ENCODE results near the gene PXDN.
"Not testable (repeated sequence)": the region's sequence is repeated elsewhere in the genome, so short reads cannot be mapped to it uniquely, and the experiment has no call there.

Gene PXDN

DNA sequence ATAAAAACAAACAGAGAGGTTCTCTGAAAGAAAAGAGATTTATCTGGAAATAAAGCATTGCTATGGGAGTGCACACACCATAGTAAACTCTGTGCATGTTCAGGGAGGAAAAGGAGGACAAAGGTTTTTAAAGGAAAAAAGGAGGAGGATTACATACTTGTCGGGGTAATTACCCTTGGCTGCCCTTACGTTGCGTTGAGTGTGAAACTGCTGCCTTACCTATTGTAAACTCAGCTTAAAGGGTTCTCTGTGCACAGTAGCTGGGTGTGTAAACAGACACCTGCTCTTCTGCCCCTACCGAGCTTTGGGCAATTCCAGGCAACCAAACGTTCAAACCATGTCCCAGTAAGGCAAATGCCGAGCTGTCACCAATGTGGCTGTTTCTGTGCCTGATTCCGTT, 29.6 kb upstream of the PXDN start:
- no peak for DNase-seq

DNA sequence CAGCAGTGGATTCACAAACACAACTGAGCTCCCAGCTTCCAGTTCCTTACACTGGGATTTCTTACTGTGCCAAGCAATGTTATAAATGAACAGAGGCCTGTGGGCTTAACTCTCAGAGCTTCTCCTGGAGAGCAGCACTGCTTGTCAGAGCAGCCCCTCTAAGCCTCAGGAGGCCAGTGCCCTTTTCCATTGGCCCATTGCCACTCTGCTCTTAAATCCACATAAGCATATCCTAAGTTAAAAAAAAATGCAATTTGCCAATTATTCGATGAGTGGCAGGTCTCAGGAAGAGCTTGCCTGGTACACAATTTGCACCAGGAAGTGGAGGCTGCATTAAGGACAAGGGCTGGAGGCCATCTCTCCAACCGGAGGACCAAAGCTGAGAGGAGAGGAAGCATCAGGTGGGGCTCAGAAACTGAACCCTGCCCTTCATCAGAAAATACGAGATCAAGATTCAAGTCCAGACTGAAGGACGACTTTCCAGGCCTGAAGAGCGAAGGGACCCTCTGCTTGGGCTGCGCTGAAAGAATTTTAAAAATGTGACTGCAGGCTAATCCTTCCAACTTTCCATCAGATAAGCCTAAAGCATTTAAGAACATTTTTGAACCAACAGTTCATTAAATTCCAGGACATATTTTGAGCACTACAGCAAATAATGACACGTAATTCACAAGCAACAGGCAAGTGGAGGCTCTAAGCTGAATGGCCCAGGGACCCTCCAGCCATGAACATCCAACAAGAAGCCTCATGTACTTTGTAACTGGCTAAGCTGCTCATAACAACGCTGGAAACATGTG, 28.4 kb upstream of the PXDN start:
- no peak for DNase-seq

DNA sequence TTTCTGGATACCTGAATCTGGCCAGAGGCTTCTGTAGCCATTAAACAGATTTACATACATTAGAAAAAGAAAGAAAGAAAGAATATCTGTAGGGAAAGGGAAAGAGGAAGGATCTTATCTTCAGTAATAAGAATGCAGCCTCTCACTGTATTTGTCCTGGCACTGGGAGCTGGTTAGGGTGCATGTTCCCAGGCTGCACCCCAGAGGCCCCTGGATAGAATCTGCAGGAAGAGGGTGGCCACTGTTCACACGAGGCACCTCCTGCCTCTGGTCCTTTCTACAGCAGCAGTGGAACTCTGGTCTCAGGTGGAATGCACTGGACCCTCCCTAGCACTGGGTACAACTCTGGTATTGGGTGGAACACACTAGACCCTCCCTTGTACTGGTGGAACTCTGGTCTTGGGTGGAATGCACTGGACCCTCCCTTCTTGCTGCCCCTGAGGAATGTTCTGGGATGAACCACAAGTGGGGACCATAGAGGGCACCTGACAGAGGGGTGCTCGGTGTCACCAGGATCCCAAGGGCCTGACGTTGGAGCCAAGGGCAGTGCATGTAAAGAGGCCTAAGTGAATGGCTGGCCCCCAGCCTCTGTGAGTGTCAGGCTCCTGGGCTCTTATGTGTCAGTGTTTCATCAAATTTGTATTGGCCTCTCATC, 27.4 kb upstream of the PXDN start:
- no peak for DNase-seq

DNA sequence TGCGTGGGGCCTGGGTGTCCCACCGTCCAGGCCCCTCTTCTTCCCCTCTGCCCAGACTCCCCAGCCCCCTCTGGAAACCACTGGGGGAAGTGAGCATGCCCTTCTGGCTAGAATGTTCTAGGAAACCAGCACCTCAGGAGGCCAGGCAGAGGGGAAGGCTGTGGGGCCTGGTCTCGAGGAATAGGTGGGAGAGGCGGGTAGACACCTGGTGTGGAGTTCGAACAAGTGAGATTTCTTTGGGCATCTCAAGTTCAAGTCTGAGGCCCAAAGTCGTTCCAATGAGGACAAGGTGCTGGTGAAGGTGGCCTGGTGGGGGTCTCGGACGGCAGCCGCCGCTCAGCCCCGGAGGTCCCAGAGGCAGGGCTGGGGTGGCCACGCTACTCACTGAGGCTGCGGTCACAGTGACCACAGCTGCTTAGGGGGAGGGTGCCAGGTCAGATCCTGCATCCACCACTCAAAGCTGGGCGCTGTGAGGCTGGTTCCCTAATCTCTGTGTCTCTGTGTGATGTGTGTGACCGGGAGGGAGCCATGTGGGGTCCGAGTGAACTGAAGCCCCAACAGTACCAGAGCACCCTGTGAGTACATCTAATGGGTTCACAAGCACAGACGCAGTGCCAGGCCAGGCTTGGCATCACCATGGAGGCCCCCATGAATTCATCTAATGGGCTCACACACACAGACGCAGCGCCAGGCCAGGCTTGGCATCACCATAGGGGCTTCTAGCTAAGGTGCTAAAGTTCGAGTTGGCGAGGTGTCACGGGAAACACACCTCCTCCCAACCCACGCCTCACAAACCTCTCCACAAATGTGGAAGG, 26.5 kb upstream of the PXDN start:
- DNase-seq, result no peak

DNA sequence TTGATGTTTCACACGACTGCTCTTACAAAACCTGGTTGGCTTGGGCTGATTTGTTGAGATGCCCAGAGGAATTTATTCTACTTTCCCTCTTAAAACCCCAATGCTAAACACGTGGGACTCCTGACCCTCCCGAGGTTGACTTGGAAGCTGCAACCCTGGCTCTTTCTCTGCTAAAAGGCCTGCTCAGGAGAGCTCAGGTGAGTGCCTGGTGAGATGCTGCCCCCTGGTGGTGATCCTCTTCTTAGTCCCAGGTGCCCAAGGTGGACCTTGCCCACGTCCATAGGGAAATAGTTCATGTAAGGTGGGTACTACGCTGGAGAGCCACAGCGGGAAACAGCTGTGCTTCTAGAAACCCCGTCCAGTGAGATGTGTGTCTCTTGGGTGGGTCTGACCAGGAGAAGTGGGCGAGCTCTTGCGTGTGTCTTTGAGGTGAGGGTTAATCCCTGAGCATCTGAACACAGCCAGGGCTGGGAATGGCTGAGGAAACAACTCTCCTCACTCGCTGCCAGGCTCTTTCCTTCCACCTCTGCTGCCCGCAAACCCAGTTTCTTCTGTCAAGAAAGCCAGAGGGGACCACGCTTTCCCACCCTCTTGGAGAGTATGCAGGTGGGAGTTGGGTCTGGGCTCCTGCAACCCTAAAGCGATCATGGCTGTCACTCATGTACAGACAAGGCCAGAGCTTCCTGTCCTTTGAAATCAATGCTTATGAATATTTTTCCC, 25.5 kb upstream of the PXDN start:
- peak in 2 of 5 experiments; percentile 25 to 30 for DNase-seq

DNA sequence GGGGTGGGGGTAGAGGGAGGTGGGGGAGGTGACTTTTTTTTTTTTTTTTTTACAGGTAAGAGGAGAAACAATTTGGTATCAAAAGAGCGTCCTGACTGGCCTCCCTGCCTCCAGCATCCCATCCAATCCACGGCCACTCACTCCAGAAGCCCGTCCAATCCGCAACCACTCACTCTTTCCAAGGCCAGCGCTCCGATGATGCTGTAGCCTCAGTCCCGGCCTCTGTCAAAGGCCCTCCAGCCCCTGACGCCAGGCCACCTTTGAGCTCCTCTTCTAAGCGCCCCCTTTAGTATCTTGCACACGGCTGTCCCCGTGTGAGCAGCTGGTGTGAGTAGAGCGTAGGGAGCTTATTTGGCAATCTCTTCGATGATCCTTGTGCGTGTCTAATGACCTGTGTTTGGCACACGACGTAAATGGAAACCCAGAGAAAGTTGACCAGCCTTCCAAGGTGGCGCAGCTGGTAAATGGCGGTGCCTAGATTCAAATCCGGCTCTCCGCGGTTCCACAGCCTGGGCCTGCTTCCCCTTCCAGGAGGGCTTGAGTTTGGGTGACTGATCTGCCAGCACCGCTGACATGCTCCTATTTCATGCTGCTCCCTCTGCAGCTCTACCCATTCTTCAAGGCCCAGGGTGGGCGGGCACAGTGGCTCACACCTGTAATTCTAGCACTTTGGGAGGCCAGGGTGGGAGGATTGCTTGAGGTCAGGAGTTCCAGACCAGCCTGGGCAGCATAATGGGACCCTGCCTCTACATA, 23.8 kb upstream of the PXDN start:
- DNase-seq, result no peak

DNA sequence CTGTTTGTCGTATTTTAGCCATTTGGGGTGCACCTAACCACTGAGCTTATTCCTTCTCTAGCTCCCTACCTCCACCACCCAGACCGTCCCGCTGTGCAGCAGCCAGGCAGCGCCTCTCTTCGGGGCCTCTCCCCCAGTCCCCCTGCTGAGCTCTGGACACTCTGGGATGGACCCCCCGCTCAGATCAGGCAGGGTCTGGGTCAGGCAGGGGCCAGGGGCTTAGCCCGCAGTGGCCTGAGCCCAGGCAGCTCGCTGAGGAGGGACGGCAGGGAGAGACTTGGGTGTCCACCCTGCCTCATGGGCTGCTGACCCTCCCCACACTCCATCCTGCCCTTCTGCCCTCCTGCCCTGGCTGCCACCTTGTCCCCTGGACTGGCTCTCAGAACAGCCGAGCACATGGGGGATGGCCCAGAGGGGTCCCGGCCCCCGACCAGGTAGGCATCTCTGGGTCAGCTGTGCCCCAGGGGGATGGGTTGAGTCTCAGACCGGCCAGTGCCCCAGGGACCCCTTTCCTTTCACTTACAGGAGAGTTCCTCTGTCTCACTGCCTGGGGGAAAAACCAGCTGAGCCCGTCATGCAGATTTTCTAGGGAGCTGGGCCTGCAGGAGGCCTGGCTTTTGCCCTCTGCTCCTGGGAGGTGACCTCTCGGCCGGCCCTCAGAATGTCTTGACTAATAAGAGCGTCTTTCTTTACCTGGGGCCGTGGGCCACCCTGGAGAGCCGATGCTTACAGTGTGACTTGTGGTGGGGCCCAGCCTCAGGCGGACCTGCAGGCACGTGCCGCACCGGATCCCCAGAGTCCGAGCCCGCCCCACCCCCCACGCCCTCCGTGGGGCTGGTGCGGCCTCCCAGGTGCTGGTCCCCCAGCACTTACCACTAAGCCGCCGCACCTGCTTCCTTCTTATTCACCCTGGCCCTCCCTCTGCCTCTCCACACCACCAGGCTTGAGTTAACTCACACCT, 22.8 kb upstream of the PXDN start:
- no peak for DNase-seq

DNA sequence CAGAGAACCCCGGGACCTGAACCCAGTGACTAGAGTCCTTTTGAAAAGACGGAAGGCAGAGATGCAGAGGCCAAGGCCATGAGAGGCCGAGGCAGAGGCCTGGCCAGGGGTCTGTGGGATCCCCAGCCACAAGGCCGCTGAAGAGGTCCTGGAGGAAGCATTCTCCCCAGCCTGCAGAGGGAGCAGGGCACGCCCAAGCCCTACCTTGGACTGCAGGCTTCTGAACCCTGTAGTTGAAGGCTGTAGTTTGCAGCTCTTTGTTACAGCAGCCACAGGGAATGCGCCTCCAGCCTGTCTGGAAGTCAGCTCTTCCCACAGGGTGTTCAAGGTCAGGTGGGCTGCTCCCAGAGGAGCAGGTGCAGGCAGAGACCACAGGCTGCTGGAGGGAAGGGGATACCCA, 22.1 kb upstream of the PXDN start:
- DNase-seq, result no peak

DNA sequence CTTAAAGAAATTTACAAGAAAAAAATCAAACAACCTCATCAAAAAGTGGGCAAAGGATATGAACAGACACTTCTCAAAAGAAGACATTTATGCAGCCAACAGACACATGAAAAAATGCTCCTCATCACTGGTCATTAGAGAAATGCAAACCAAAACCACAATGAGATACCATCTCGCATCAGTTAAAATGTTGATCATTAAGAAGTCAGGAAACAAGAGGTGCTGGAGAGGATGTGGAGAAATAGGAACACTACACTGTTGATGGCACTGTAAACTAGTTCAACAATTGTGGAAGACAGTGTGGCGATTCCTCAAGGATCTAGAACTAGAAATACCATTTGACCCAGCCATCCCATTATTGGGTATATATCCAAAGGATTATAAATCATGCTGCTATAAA, 20.9 kb upstream of the PXDN start:
- not testable (repeated sequence) for DNase-seq

DNA sequence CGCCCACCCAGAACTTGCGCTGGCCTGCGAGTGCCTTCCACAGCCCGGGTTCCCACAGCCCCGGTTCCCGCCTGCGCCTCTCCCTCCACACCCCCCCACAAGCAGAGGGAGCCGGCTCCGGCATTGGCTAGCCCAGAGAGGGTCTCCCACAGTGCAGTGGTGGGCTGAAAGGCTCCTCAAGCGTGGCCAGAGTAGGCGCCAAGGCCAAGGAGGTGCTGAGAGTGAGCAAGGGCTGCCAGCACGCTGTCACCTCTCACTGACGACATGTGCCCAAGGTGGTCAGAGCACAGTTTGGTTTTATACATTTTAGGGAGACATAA, 15.3 kb upstream of the PXDN start:
- no peak for DNase-seq

DNA sequence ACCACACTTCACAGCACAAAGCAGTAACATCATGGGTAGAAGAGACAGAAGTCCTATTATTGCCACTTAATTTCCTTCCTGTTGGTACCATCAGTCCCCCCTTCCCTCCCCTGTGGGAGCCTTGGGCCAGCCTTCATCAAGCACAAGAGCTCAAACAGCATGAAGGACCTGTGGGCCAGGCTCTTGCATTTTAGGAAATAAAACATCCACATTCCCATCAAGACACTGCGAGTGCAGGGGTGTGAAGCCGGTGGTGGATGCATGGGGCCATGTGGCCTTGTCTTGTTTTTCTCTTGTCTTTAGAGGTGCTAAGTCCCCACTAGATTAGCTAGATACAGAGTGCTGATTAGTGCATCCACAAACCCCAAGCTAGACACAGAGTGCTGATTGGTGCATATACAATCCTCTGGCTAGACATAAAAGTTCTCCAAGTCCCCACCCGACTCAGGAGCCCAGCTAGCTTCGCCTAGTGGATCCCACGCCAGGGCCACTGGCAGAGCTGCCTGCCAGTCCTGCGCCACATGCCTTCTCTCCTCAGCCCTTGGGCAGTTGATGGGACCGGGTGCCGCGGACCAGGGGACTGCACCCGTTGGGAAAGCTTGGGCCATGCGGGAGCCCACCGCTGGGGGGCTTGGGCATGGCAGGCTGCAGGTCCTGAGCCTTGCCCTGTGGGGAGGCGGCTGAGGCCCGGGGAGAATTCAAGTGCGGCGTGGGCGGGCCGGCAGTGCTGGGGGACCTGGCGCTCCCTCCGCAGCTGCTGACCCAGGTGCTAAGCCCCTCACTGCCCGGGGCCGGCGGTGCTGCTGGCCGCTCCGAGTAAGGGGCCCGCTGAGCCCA, 14.7 kb upstream of the PXDN start:
- no peak for DNase-seq

DNA sequence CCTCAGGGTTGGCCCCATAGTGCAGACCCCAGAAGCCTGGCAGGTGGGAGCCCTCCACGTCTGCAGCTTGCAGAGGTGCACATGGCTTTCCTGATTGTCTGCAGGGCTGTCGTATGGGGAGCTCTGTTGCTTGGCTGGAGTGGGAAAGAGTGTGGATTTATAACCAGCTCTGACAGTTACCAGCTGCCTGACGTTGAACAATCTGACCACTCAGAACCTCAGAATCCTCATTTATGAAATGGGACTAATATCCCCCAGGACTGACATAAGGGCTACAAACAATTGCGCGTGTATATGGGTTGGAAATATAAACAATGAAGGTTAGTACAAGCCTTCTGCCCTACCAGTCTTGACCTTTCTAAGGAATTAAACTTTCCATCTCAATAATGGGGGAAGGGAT, 13.9 kb upstream of the PXDN start:
- no peak for DNase-seq

DNA sequence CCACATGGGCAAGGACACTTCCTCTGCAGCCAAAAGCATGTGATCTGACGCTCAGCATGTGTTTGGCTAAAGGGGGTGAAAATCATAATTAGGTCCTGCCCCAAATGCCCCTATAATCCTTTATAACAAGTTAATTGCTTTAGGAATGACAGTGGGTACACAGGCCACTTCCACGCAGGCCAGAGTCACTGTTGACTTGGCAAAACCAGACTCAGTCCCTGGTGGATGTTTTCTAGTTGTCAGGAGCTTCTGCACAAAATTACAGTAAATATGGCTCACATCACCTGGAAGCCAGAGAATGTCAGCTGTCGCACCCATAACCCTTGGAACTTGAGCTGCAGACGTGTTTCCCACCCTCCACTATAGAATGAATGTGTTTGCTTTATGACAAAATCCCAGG, 13.3 kb upstream of the PXDN start:
- DNase-seq, result no peak

DNA sequence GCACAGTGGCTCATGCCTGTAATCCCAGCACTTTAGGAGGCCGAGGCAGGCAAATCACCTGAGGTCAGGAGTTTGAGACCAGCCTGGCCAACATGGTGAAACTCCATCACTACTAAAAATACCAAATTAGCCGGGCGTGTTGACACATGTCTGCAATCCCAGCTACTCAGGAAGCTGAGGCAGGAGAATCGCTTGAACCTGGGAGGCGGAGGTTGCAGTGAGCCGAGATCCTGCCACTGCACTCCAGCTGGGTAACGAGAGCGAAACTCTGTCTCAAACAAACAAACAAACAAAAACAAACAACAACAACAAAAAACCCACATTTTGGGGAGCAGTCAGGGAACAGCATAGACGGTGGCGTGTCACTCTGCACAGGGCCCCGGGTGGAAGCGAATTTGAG, 12.8 kb upstream of the PXDN start:
- DNase-seq, result not testable (repeated sequence)

DNA sequence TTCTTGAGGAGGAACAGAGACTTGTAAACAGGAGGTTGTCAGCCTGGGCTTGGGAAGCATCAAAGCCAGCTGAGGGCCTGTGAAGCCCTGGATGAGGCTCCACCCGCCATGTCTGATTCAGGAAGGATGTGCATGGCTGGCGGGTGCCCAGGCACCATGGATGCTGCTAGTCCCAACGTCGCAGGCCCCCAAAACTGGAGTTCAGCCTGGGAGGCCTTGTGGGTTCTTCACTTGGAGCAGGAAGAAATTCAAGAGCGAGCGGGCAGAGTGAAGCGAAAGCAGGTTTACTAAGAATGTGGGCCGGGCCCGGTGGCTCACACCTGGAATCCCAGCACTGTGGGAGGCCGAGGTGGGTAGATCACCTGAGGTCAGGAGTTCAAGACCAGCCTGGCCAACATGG, 12.1 kb upstream of the PXDN start:
- DNase-seq, result no peak

DNA sequence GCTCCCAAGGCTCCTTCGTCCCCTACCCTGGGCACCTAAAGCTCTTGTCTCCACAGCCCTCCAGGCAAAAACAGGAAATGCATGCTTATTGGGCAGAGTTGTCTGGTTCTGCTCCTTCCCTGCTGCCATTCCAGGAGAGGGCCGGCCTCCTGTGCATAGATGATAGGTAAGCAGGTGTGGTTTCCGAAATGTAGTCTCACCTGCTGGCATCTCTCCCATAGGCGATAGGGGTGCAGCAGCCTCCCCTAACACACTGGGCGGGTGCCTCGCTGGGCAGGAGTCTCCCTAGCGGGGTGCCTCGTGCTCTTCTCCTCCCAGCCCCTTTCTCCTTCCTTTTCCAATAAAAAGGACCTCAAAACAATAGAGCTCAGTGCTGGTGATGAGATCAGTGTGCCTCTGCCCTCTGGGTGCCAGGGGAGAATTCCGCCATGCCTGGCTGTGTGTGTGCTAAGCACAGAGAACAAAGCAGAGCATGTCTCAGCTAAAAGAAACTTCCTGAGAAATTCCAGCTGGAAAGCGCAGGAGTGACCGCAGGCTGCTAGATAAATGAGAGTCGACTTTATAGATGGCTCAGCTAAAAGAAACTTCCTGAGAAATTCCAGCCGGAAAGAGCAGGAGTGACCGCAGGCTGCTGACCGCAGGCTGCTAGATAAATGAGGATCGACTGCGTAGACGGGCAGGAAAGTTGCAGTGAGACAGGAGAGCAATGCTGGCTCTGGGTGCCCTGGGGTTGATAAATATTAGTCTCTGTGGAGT, 11.3 kb upstream of the PXDN start:
- no peak for DNase-seq

DNA sequence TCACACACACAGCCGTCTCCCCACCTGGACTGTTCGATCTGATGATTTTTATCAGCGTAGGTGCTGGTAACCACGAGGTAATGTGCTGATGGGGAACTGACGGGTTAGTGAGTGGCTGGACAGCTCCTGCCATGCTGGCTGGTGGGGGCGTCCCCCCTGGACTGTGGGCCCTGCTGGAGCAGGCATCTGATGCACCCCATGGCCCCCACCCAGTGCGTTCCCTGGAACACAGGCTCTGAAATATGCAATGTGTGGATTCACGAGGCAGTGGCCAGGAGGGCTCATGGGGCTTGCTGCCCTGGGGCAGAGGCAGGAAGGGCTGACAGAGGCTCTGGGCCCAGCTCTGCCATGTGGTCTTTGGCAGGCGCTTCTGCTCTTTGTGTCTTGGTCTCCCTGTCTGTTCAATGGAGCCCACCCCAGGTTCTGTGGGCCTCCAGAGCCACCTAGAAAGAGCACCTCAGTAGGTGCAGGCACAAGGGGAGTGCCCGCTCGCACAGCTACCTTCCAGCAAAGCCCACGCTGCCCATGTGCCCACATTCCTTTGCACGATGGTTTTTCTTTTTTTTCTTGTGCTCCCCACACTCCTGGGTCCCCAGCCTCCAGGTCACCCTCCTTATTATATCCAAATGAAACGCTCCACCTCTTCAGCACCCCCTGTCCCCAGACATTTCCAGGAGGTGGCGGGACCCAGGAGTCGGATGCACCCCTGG, 10.3 kb upstream of the PXDN start:
- no peak for DNase-seq

DNA sequence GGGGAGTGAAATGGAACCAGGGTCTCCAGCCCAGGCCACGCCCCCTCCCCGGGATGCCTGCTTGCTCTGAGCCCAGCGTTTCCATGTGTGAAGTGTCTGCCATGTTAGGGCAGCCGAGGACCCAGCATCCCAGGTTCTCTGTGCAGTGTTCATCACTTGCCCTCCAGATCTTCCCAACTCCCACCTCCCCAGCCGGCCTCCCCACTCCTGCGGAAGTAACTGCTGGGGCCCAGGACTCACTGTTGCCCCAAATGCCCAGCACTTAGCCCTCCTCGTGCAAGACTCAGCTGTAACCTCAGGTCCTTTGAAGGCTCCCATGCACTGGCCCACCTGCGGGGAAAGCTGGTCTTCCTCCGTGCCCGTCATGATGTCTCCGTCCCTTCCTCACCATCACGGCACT, 9.7 kb upstream of the PXDN start:
- DNase-seq, result no peak

DNA sequence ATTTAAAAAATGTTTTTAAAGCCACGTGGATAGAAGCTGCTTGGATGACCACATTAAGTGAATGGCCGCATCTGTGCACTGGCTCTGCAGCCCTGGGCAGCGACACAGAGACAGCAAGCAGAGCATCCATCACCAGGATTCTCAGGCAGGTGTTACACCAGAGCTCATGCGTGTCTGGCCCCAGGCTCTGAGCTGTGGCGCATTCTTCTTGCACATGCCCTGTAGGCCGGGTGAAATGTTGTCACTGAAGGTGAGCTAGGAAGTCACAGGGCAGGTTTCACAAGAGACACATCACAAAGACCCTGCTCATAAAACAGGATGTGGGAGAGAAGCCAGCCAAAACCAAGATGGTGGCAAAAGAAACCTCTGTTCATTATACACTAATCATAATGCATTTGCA, 8.4 kb upstream of the PXDN start:
- no peak for DNase-seq
